ENCODE measurements around the gene SNTG2.

The SNTG2 gene

DNA sequence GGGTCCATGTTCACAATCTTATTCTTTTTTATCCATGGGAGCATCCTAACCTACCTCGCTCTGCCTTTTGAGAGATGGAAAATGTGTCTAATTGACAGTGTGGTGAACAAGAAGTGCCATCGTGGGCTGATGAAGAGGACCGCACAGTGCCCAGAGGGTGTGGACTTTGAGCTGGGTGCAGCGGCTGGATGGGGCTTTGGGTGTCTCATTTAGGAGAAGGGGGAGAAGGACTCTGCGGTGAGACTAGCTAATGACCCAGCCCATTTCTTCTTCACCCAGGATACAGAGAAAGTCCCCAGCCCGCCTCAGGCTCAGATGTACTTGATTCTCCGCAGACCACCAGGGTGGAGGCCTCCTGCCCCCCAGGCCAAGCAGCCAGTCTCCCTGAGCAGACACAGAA lies 33.7 kb upstream of the SNTG2 start:
- no peaks in the 10 kb centered on the region for H3K27me3 ChIP-seq (ENCODE audit: control insufficient read depth, insufficient read depth, low read length)

DNA sequence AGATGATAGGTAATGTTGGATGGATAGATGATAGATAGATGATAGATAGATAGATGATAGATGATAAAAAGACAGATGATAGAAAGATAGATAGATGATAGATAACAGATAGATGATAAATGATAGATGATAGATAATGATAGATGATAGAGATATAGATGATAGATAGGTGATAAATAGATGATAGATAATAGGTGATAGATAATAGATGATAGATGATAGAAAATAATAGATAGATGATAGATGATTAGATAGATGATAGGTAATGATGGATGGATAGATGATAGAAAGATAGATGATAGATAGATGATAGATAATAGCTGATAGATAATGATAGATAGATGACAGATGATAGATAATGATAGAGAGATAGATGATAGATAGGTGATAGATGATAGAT lies 31.0 kb upstream of the SNTG2 start:
- peaks cover 8% of the 10 kb centered on the region for H3K4me1 ChIP-seq (ENCODE audit: control insufficient read depth, low read depth, low read length)
- no peak overlapping the region for H3K27ac ChIP-seq (ENCODE audit: low read length)
- H3K27me3 ChIP-seq (ENCODE audit: control insufficient read depth, insufficient read depth, low read length): peaks cover 4% of the 10 kb centered on the region
- no peaks in the 10 kb centered on the region for H3K36me3 ChIP-seq (ENCODE audit: control insufficient read depth, low read depth, low read length)
- H3K9ac ChIP-seq (ENCODE audit: low read length): no peak overlapping the region
- no peaks in the 10 kb centered on the region for H3K9me3 ChIP-seq (ENCODE audit: control insufficient read depth, low read depth, low read length)
- no peak overlapping the region for H3K4me3 ChIP-seq (ENCODE audit: low read length)

More for the DNA sequence above, 33.7 kb upstream of the SNTG2 start:
- Histone ChIP-seq H3K36me3 (ENCODE audit: control insufficient read depth, low read depth, low read length) (no peaks in the 10 kb centered on the region), H3K27ac (ENCODE audit: low read length) (no peak overlapping the region), H3K4me3 (ENCODE audit: low read length) (no peak overlapping the region), H3K4me1 (ENCODE audit: control insufficient read depth, low read depth, low read length) (no peaks in the 10 kb centered on the region), H3K9me3 (ENCODE audit: control insufficient read depth, low read depth, low read length) (no peaks in the 10 kb centered on the region), H3K9ac (ENCODE audit: low read length) (no peak overlapping the region)

DNA sequence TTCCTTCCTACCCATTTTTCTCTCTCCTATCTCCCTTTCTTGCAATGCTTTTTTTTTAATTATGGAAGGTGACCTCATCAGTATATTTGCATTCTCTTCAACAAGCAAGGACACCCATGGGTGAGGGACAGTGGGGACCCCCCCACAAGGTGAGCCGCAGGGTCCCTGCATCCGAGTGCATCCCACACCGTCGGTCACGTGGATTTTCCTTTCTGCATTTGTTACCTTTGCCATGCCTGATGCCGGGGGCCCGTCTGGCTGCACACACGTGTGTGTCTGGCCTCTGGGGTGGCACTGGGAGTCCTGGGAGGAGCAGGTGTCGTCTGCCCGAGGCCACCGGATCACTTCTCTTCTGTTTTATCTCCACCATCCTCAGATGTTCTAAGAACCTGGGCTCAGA lies 30.1 kb upstream of the SNTG2 start:
- Histone ChIP-seq H3K4me3 (ENCODE audit: low read length) (no peak overlapping the region), H3K4me1 (ENCODE audit: control insufficient read depth, low read depth, low read length) (peaks cover 17% of the 10 kb centered on the region), H3K27ac (ENCODE audit: low read length) (no peak overlapping the region), H3K9ac (ENCODE audit: low read length) (no peak overlapping the region), H3K36me3 (ENCODE audit: control insufficient read depth, low read depth, low read length) (no peaks in the 10 kb centered on the region), H3K9me3 (ENCODE audit: control insufficient read depth, low read depth, low read length) (no peaks in the 10 kb centered on the region), H3K27me3 (ENCODE audit: control insufficient read depth, insufficient read depth, low read length) (peaks cover 4% of the 10 kb centered on the region)

- Histone ChIP-seq H3K27me3 (ENCODE audit: control insufficient read depth, insufficient read depth, low read length) (peaks cover 4% of the 10 kb centered on the region), H3K36me3 (ENCODE audit: control insufficient read depth, low read depth, low read length) (no peaks in the 10 kb centered on the region), H3K9me3 (ENCODE audit: control insufficient read depth, low read depth, low read length) (no peaks in the 10 kb centered on the region), H3K4me1 (ENCODE audit: control insufficient read depth, low read depth, low read length) (peaks cover 19% of the 10 kb centered on the region), H3K9ac (ENCODE audit: low read length) (no peak overlapping the region), H3K4me3 (ENCODE audit: low read length) (no peak overlapping the region), H3K27ac (ENCODE audit: low read length) (no peak overlapping the region)
These were observed 29.6 kb upstream of the SNTG2 start for GRCh38 chr2:920999-921398.

- no peaks in the 10 kb centered on the region for H3K9me3 ChIP-seq (ENCODE audit: control insufficient read depth, low read depth, low read length)
- peaks cover 4% of the 10 kb centered on the region for H3K27me3 ChIP-seq (ENCODE audit: control insufficient read depth, insufficient read depth, low read length)
- no peak overlapping the region for H3K27ac ChIP-seq (ENCODE audit: low read length)
- no peaks in the 10 kb centered on the region for H3K36me3 ChIP-seq (ENCODE audit: control insufficient read depth, low read depth, low read length)
- H3K9ac ChIP-seq (ENCODE audit: low read length): no peak overlapping the region
- H3K4me1 ChIP-seq (ENCODE audit: control insufficient read depth, low read depth, low read length): peaks cover 19% of the 10 kb centered on the region
- no peak overlapping the region for H3K4me3 ChIP-seq (ENCODE audit: low read length)
These were observed 28.5 kb upstream of the SNTG2 start for GRCh38 chr2:922185-922584.

- Histone ChIP-seq H3K27me3 (ENCODE audit: control insufficient read depth, insufficient read depth, low read length) (peaks cover 4% of the 10 kb centered on the region), H3K27ac (ENCODE audit: low read length) (no peak overlapping the region), H3K9ac (ENCODE audit: low read length) (no peak overlapping the region)
These were observed 26.6 kb upstream of the SNTG2 start for GRCh38 chr2:923832-924601.

DNA sequence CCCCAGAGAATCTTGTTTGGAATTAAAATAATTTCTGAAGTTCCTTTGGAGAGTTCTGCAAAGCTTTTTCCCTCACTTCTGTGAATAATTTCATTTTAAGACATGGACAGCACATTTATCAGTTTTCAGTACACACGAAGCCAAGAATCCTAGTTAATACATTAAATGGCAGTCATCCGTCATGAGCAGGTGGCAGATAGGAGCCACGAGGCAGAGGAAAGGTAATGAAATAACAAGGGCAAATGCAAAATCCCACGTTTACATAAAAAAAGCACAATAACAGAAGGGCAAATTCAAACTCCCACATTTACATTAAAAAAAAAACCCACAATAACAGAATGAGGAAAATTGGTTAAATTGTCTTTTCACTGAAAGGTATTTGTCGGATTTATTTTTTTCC lies 25.9 kb upstream of the SNTG2 start:
- Histone ChIP-seq H3K36me3 (ENCODE audit: control insufficient read depth, low read depth, low read length) (no peaks in the 10 kb centered on the region), H3K27ac (ENCODE audit: low read length) (no peak overlapping the region), H3K9me3 (ENCODE audit: control insufficient read depth, low read depth, low read length) (no peaks in the 10 kb centered on the region), H3K4me1 (ENCODE audit: control insufficient read depth, low read depth, low read length) (peaks cover 19% of the 10 kb centered on the region), H3K27me3 (ENCODE audit: control insufficient read depth, insufficient read depth, low read length) (peaks cover 6% of the 10 kb centered on the region), H3K4me3 (ENCODE audit: low read length) (no peak overlapping the region), H3K9ac (ENCODE audit: low read length) (no peak overlapping the region)

More at GRCh38 chr2:923832-924601, 26.6 kb upstream of the SNTG2 start:
- Histone ChIP-seq H3K4me1 (ENCODE audit: control insufficient read depth, low read depth, low read length) (peaks cover 19% of the 10 kb centered on the region), H3K4me3 (ENCODE audit: low read length) (no peak overlapping the region), H3K36me3 (ENCODE audit: control insufficient read depth, low read depth, low read length) (no peaks in the 10 kb centered on the region), H3K9me3 (ENCODE audit: control insufficient read depth, low read depth, low read length) (no peaks in the 10 kb centered on the region)

GRCh38 chr2:925309-925708 lies 25.3 kb upstream of the SNTG2 start:
- peaks cover 19% of the 10 kb centered on the region for H3K4me1 ChIP-seq (ENCODE audit: control insufficient read depth, low read depth, low read length)
- H3K9me3 ChIP-seq (ENCODE audit: control insufficient read depth, low read depth, low read length): no peaks in the 10 kb centered on the region
- no peak overlapping the region for H3K27ac ChIP-seq (ENCODE audit: low read length)
- no peaks in the 10 kb centered on the region for H3K36me3 ChIP-seq (ENCODE audit: control insufficient read depth, low read depth, low read length)
- H3K4me3 ChIP-seq (ENCODE audit: low read length): no peak overlapping the region
- peaks cover 7% of the 10 kb centered on the region for H3K27me3 ChIP-seq (ENCODE audit: control insufficient read depth, insufficient read depth, low read length)
- H3K9ac ChIP-seq (ENCODE audit: low read length): no peak overlapping the region

- Histone ChIP-seq H3K4me3 (ENCODE audit: low read length) (no peak overlapping the region), H3K36me3 (ENCODE audit: control insufficient read depth, low read depth, low read length) (no peaks in the 10 kb centered on the region), H3K9me3 (ENCODE audit: control insufficient read depth, low read depth, low read length) (no peaks in the 10 kb centered on the region), H3K27ac (ENCODE audit: low read length) (no peak overlapping the region), H3K27me3 (ENCODE audit: control insufficient read depth, insufficient read depth, low read length) (peaks cover 7% of the 10 kb centered on the region), H3K4me1 (ENCODE audit: control insufficient read depth, low read depth, low read length) (peaks cover 19% of the 10 kb centered on the region), H3K9ac (ENCODE audit: low read length) (no peak overlapping the region)
These were observed 24.9 kb upstream of the SNTG2 start for GRCh38 chr2:925711-926110.

DNA sequence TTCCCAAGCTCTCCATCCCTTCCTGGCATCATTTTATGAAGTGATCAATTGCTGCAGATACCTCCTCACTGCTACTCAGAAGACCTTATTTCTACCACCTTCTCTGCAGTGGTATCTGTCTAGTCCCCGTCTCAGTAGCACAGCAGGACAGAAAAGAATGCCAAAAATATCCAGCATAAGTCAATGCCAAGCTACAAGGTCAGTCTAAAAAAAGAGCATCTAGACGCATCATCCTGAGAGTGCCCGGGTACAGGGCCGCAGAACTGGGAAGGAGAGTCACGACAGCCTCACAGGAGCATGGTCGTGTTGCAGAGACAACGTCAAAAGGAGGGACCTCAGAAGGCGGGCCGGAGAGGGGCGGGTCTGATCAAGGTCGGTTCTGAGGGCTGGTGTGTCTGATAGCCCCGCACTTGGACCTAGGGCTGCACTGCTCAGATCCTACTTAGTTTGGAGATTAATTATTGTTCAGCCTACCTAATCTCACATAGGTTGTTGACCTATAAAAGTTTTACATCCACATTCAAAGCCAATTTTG lies 24.3 kb upstream of the SNTG2 start:
- H3K4me1 ChIP-seq (ENCODE audit: control insufficient read depth, low read depth, low read length): peaks cover 19% of the 10 kb centered on the region
- no peak overlapping the region for H3K4me3 ChIP-seq (ENCODE audit: low read length)
- no peak overlapping the region for H3K9ac ChIP-seq (ENCODE audit: low read length)
- no peaks in the 10 kb centered on the region for H3K36me3 ChIP-seq (ENCODE audit: control insufficient read depth, low read depth, low read length)
- H3K9me3 ChIP-seq (ENCODE audit: control insufficient read depth, low read depth, low read length): no peaks in the 10 kb centered on the region
- peaks cover 7% of the 10 kb centered on the region for H3K27me3 ChIP-seq (ENCODE audit: control insufficient read depth, insufficient read depth, low read length)
- no peak overlapping the region for H3K27ac ChIP-seq (ENCODE audit: low read length)

DNA sequence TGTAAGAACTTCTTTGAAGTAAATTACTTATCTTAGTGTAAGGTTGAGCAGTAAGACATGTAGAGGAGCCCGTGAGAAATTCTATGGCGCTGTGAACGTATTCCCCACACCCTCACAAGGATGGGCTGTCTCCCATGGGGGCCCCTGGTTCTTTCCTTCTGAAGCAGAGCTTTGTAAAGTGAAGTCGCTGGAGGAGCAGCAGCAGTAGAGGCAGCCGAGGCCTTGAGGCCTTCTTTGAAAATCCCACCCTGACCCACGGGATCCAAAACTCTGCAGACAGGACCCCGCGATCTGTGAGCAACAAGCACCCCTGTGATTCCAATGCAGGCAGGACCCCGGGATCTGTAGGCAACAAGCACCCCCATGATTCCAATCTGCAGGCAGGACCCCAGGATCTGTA lies 23.8 kb upstream of the SNTG2 start:
- H3K4me1 ChIP-seq (ENCODE audit: control insufficient read depth, low read depth, low read length): peaks cover 19% of the 10 kb centered on the region
- H3K27me3 ChIP-seq (ENCODE audit: control insufficient read depth, insufficient read depth, low read length): peaks cover 7% of the 10 kb centered on the region
- H3K4me3 ChIP-seq (ENCODE audit: low read length): no peak overlapping the region
- H3K27ac ChIP-seq (ENCODE audit: low read length): no peak overlapping the region
- no peak overlapping the region for H3K9ac ChIP-seq (ENCODE audit: low read length)
- H3K9me3 ChIP-seq (ENCODE audit: control insufficient read depth, low read depth, low read length): no peaks in the 10 kb centered on the region
- H3K36me3 ChIP-seq (ENCODE audit: control insufficient read depth, low read depth, low read length): no peaks in the 10 kb centered on the region
